Right lobe of liver (tissue), 6 donors: ENCODE data around the gene CTDSPL. TPM values are rescaled to one million over a fixed set of nuclear protein-coding genes. Genes with fewer than 3 reads are reported as not detected.

Source experiments
- ATAC-seq, 4 donors: fragments of 200-7000 bp; cut with Tn5 transposase; one replicate each; pipeline ENCODE4 v1.9.1; 2020; ENCODE audit warnings: mild to moderate bottlenecking in 4 of 4, moderate library complexity in 4 of 4
- DNase-seq, 3 donors: peaks; one replicate each; pipeline ENCODE4 v3.0.0-alpha.2; 2020
- H3K27ac ChIP-seq, 3 donors: fragments of 200-600 bp; one replicate each; pipeline ENCODE4 v1.8.0; 2022
- H3K27me3 ChIP-seq, 2 donors: fragments of 200-600 bp; one replicate each; pipeline ENCODE4 v1.8.0; 2022
- H3K36me3 ChIP-seq, 4 donors: fragments of 200-600 bp; sonication (generic) in 1 of 4; one replicate each; pipeline versions ENCODE4 v1.5.1 to v1.8.0; 2017 to 2022; ENCODE audit warnings: control low read depth in 1 of 4
- H3K4me1 ChIP-seq, 4 donors: fragments of 200-600 bp; sonication (generic) in 1 of 4; one replicate each; pipeline versions ENCODE4 v1.5.1 to v1.8.0; 2017 to 2022; ENCODE audit warnings: control low read depth in 1 of 4
- H3K4me3 ChIP-seq, 3 donors: fragments of 200-600 bp; one replicate each; pipeline ENCODE4 v1.8.0; 2022
- H3K9me3 ChIP-seq, 4 donors: fragments of 200-600 bp; sonication (generic) in 1 of 4; one replicate each; pipeline versions ENCODE4 v1.5.1 to v1.8.0; 2017 to 2022; ENCODE audit warnings: control low read depth in 1 of 4
- CTCF ChIP-seq, 4 donors: fragments of 200-600 bp in 3 of 4; fragments of 450-650 bp in 1 of 4; IDR thresholded peaks; one replicate each; pipeline versions ENCODE4 v1.5.1 to v1.8.0; 2016 to 2022; ENCODE audit warnings: antibody characterized with exemption in 4 of 4, mild to moderate bottlenecking in 2 of 4
- POLR2A ChIP-seq: fragments of 450-650 bp; IDR thresholded peaks from one replicate; pipeline ENCODE4 v1.6.1; 2017; ENCODE audit warnings: antibody characterized with exemption, mild to moderate bottlenecking
- WGBS: methylation state at CpG from one replicate; pipeline ENCODE4 v1.1.6; 2018; ENCODE audit warnings: low coverage, low lambda C conversion rate; ENCODE audit not compliant: insufficient coverage; ENCODE audit errors: missing lambda C conversion rate; 5-methylcytosine and 5-hydroxymethylcytosine counted together
- intact Hi-C, 2 donors: fragments of 100-400 bp; cut with DNase I; formaldehyde crosslinking; loops; one replicate each; pipeline versions ENCODE4 v1.11.2 to v1.14.1; 2022
- total RNA-seq, 6 experiments: library from RNA; depleted of rRNA in 2 of 6; stranded (reverse); fragments of >200 nt in 2 of 6; fragmentation: NEBNext Ultra II Directional in 3 of 6; extraction: Animal tissue kit (Norgen Biotek cat#: 25700) in 3 of 6; gene quantifications; one replicate each; pipeline versions ENCODE4 v1.1.0 to v1.2.4, GENCODE V29; 2016 to 2023
- donor health status: DM: no; HTN: yes; CAD: no.
- donor health status: DM: no; HTN: no; CAD: no.
- donor health status: DM: no; HTN: no; CAD: no.
- donor health status: DM: no; HTN: yes; CAD: no.
- donor health status: DM: no; HTN: yes; CAD: no.

CTDSPL gene
- total RNA-seq, 6 experiments from 2014 or later = 14.9 to 22.8 (median 18.0) TPM

GRCh38 chr3:37988931-37989525 is 127.3 kb downstream of the CTDSPL start:
- H3K36me3 ChIP-seq = no peaks in the 10 kb centered on the region
- H3K9me3 ChIP-seq = no peaks in the 10 kb centered on the region
- H3K27me3 ChIP-seq = no peaks in the 10 kb centered on the region
- no peak overlapping the region for H3K27ac ChIP-seq
- H3K4me1 ChIP-seq = peaks cover 0 to 8% (median 0%) of the 10 kb centered on the region in 4 donors
- TF ChIP-seq POLR2A (no peak), CTCF (IDR thresholded peaks at IDR 0.05) (no peak)
- no peak overlapping the region for H3K4me3 ChIP-seq
- 83% methylated on average over 14 of the region's 15 CpGs for WGBS
- ATAC-seq (no peak), DNase-seq (peak in 1 of 3 donors; percentile 35)
- intact Hi-C loops = no loop called here

GRCh38 chr3:37989821-37990480 is 128.3 kb downstream of the CTDSPL start:
- no peaks in the 10 kb centered on the region for H3K9me3 ChIP-seq
- peaks cover 0 to 8% (median 0%) of the 10 kb centered on the region in 4 donors for H3K4me1 ChIP-seq
- H3K27me3 ChIP-seq = no peaks in the 10 kb centered on the region
- H3K36me3 ChIP-seq = no peaks in the 10 kb centered on the region
- no peak overlapping the region for H3K4me3 ChIP-seq
- intact Hi-C loops = no loop called here
- TF ChIP-seq POLR2A (no peak), CTCF (IDR thresholded peaks at IDR 0.05) (no peak)
- 60% methylated on average over 1 of the region's 7 CpGs for WGBS
- DNase-seq = peak in 2 of 3 donors; percentile 36 to 42
- no peak overlapping the region for H3K27ac ChIP-seq
- ATAC-seq = no peak

DNA sequence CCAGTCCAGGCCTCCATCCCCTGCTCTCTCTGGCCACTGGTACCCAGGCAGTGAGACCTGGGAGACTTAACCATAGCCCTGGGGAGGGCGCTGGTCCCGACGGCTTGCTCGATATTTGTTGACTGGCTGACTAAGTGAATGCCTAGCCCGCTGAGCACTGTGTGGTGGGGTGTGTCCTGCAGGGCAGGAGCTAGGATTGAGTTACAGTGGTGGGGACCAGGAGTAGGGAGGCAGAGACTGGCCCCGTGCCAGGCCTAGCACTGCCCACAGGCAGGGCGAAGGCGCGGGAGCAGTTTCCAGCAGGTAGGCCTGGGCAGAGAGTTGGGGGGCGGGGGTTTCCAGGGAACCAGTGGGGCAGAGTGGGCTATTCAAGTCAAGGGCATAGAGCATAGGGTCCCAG is 128.8 kb downstream of the CTDSPL start, which contains the start of gene VILL:
Gene VILL, plus strand, starts transcription at position 260 of the 400 bp plus-strand sequence. CDS start 2,887 bp downstream, outside the sequence.
- Histone ChIP-seq H3K27me3 (no peaks in the 10 kb centered on the region), H3K4me1 (peaks cover 0 to 8% (median 0%) of the 10 kb centered on the region in 4 donors), H3K9me3 (no peaks in the 10 kb centered on the region), H3K4me3 (no peak within 1 kb of the TSS), H3K27ac (no peak within 1 kb of the TSS), H3K36me3 (no peaks in the 10 kb centered on the region)
- DNase-seq = peak in 2 of 3 donors; percentile 46 to 56
- ATAC-seq = no peak
- 97% methylated on average over 8 of the region's 10 CpGs for WGBS
- intact Hi-C loops = no loop called here
- no peak for TF ChIP-seq CTCF (IDR thresholded peaks at IDR 0.05)
- TF ChIP-seq POLR2A = no peak

DNA sequence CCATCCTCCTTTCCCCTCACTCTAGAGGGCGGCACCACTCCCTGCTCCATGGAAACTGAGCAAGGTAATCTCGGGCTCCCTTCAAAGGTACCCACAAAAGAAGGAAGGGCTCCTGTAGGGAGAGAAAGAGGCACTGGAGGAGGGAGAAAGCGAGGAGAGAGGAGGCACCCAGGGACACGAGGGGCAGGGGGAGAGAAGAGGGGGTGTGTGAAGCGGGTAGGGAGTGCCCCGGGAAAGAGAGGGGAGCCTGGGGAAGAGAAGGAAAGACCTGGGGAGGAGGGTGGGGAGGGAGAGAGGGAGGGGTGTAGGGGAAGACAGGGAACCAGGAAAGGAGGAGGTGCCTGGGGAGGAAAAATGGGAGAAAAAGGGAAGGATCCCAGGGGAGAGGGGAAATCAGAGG is 129.4 kb downstream of the CTDSPL start:
- ATAC-seq = no peak
- no peak overlapping the region for H3K27ac ChIP-seq

More for the DNA sequence above, 129.4 kb downstream of the CTDSPL start:
- Histone ChIP-seq H3K27me3 (no peaks in the 10 kb centered on the region), H3K4me3 (no peak overlapping the region), H3K4me1 (peaks cover 0 to 8% (median 0%) of the 10 kb centered on the region in 4 donors), H3K36me3 (no peaks in the 10 kb centered on the region), H3K9me3 (no peaks in the 10 kb centered on the region)
- DNase-seq = no peak
- intact Hi-C loops = no loop called here
- no peak for TF ChIP-seq CTCF (IDR thresholded peaks at IDR 0.05)
- TF ChIP-seq POLR2A = no peak
- 66% methylated on average over 5 of the region's 6 CpGs for WGBS
